DMS 273 (cell line): ENCODE results near the gene TTC17.
A peak's percentile ranks its signal among the peaks of the same experiment; 100 is the strongest.
"Not testable (repeated sequence)": the region's sequence is repeated elsewhere in the genome, so short reads cannot be mapped to it uniquely, and the experiment has no call there.

Experiments
- DNase-seq: peaks from one replicate; lab custom pipeline; 2025; ENCODE audit not compliant: unreplicated experiment; lab: John Stamatoyannopoulos, UW

The TTC17 gene

DNA sequence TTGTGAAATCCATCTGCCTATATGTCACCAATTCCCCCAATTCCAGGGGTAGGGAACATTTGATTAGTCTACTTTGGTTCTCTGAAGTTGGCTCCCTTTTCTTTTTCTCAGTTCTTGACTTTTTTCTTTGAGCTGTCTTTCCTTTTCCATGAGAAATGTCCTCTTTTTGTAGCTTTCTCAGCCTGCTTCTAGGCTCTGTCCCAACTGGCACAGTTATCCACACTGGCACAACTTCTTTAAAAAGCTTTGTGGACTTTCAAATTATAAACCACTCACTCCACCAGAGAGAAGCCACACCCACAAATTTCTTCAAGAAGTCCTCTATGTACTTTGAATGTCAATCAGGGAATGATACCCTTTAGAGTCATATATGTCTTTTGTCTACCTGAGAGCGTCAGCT is 100.5 kb downstream of the TTC17 start:
- DNase-seq = no peak

GRCh38 chr11:43462359-43462758 is 103.6 kb downstream of the TTC17 start:
- DNase-seq = no peak

DNA sequence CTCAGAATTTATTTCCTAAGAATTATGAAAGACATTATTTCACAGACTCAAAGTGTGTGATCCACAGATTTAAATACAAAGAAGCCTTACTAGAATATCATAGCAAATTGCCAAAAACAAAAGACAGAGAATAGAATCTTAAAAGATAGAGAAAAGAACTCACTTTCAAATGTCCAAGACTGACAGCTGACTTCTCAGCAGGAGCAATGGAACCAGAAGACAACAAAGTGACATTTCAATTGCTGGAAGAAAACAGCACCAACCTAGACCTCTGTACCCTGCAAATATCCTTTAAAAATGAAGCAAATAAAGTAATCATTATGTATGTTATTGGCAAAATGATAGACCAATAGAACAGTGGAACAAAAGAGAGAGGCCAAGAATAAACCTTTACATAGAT is 109.2 kb downstream of the TTC17 start:
- no peak for DNase-seq

DNA sequence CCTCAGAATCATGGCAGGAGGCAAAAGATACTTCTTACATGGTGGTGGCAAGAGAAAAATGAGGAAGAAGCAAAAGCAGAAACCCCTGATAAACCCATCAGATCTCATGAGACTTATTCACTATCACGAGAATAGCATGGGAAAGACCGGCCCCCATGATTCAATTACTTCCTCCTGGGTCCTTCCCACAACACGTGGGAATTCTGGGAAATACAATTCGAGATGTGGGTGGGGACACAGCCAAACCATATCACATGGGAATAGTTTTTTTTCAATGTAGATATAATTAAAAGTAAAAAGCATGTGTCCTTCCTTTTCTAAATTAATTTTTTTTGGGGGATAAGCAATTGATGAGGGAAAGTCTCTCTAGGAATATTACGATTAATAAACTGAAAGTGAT is 118.8 kb downstream of the TTC17 start:
- DNase-seq = not testable (repeated sequence)

GRCh38 chr11:43486141-43486540 is 127.4 kb downstream of the TTC17 start:
- no peak for DNase-seq

- no peak for DNase-seq
Measured at GRCh38 chr11:43489869-43490465, 131.2 kb downstream of the TTC17 start.

GRCh38 chr11:43492701-43493100 is 134.0 kb downstream of the TTC17 start:
- DNase-seq = no peak

DNA sequence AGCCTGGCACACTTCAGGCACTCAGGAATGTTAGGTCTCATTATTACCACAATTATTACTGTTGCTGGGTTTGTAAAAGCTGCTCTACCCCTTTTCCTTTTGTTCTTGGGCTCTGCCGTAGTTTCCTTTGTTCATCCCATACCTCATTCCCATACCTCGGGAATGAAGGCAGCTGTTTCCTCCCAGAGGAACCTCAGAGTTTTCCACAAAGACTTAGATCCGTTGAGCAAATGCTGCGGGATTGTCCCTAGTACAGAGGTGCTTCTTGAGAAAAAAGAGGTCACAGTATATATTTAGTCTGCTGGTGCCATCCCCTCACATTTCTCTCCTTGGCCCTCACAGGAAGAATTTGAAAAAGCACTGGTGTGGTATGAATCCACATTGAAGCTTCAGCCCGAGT is 134.7 kb downstream of the TTC17 start:
- no peak for DNase-seq

DNA sequence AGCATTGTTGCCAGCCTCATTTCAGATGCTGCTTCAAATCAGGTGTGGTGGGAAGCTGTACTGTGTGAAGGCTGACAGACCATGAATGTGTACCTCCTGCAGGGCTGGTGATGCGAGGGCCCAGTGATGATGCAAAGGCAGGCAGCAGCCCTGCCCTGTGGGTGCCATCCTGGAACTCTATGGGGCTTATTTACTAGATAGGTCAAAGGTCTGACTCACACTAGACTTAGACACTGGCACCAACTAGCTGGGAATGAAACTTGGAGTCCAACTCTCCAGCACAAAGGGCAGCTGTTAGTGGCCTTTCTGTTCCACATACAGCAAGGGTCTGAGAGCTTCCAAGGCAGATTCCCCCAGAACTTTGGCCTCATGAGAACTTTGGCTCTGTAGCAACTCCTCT is 138.4 kb downstream of the TTC17 start:
- DNase-seq = no peak

DNA sequence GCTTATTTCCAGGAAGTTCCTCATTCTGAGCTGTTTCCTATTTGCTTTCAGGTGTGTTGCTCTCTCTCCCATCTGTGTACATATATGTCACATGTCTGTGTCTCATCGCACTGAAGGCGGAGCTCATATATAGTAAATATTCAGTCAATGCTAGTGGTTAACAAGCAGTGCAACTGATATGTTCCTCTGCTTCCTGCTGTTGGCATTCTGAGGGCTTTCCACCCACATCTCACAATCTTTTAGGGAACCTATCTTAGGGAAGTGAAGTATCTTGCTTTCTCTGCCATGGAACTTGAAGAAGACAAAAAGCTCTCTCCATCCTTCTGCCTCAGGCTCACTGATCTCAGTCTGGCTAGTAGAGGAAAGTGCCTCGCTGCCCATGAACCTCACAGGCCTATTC is 139.8 kb downstream of the TTC17 start:
- no peak for DNase-seq

DNA sequence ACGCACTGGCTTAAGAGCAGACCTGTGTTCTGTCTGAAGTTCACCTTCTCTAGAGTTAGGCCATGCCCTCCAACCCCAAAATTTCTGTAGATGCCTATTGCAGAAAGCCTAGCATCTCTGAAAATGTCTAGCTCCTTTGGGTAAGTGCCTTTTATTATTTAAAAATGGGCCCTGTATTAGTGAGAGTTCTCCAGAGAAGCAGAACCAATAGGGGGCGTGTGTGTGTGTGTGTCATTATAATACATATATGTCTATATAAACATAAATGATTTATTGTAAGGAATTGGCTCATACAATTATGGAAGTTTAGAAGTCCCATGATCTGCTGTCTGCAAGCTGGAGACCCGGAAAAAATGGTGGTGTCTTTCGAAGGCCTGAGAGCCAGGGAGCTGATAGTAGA is 144.7 kb downstream of the TTC17 start:
- peak; percentile 1 for DNase-seq

DNA sequence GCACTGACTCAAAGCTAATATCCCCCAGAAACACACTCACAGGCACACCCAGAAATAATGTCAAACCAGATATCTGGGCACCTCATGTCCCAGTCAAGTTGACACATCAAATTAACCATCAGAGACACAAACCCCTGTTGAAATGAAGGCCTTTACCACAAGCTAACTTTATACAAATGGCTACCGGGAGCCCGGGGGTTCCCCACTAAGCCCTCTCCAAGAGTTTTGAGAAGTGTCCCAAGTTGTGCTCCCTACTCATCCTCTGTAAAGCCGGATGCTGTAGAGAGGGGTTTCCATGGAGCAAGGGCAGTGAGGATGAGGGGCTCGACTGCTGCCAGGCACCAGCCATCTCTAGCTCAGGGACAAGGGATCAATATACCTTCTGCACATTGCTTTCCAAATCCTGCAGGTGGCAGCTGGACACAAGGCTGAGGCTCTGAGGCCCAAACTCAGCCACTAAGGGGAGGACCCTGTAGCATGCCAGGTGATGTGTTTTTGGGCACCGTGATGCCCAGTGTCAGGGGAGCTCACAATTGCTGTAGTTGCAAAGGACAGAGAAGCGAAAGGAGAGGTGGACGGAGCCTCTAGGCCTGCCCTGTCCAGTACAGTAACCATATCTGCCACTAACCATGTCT is 145.7 kb downstream of the TTC17 start:
- DNase-seq = peak; percentile 25

DNA sequence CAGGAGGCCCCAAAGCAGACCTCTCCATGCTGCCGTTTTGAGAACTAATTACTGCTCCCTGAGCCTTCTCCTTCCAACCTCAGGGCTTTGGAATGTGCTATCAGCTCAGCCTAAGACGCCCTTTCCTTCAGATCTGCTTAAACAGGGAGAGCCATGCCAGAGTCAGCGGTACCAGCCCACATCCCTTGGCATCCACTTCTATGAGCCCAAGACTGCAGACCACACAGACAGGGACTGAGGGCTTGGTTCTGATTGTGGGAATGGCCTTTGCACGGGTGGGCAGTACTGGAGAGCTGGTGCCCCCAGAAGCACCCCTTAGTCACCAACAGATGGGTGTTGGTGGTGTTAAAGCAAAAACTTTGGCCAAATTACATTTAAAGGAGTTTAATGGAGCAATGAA is 146.5 kb downstream of the TTC17 start:
- DNase-seq = no peak

GRCh38 chr11:43507171-43507570 is 148.5 kb downstream of the TTC17 start:
- DNase-seq = no peak

DNA sequence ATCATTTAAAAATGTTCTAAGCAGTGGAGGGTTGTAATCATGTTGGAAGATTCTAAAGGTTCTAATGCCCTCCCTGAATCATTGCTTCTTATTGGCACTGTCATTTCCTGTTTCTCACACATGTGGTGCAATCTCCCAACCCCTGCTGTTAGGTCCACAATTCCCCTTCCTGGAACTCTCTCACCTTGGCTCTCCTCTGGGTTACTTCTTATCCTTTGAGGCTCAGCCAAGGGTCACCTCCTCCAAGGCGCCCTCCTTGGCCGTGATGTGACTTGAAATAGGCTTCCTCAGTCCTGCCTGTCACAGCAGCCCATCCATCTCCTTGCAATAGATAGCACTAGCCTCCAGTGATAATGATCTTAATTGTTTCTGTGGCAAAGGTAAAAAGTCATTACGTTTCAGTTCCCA is 149.8 kb downstream of the TTC17 start:
- DNase-seq = no peak

DNA sequence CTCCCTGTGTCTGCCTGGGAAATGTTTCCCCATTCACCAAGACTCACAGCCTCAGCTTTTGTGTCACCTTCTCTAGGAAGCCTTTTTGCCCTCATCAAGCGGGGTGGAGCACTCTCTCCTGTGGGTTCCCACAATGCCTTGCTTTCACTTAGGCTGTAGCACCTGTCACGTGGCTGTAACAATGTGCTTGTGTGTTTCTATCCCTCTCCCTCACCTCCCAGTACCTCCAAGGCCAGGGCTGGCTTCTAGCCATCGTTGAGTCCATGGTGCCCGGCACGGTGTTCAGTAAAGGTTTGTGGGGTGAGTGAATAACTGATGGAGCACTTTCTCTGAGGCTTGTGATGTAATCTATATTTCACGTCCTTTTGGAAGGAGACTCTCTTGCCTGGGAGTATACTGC is 153.2 kb downstream of the TTC17 start:
- no peak for DNase-seq

GRCh38 chr11:43515090-43515489 is 156.4 kb downstream of the TTC17 start:
- DNase-seq = peak; percentile 27

DNA sequence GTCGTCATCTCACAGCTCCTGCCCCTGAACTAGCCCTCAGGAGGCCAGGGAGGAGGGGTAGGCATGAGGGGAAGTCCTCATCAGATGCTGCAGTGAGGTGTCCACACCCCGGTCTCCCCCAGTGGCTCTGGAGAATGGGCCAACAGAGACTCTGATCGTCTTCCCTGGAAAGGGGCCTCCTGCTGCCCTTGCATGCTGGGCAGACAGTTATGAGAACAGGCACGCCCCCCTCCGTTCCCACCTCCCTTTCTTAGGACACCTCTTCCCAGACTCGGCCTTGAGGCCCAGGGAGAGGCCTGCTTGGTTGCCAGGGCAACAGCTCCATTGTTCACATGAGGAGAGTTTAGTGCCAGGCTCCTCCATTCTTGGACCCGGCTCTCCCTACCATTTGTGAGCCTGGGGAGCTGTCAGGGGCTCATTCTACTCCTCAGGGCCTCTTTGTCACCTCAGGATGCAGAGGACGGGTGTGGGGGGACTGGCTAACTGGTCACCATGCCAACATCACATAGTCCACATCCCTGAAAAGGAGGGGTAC is 157.7 kb downstream of the TTC17 start:
- peak; percentile 9 for DNase-seq

- no peak for DNase-seq
Measured at GRCh38 chr11:43517518-43517917, 158.8 kb downstream of the TTC17 start.

GRCh38 chr11:43518408-43519160 is 159.9 kb downstream of the TTC17 start:
- DNase-seq = no peak

- DNase-seq = no peak
Measured at GRCh38 chr11:43521471-43521870, 162.8 kb downstream of the TTC17 start.

DNA sequence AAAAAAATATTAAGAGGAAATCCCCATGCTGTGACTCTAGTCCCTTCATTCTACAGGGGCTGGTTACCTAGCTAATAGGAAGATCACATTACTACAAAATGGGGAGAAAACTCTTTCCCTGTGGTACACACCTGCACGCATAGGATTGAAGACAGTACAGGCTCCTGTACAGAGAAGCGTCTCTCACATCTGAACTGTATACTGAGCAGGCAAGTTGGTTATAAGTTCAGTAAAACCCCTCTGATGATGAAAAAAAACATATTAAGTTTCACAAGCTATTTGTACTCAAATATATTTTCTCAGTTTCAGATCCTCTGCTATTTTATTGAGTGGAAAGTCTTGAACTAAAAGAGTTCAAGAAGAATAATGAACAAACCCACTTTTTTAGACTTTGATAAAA is 164.9 kb downstream of the TTC17 start:
- DNase-seq = no peak
